ENCODE results near the gene B4GAT1.
"Not testable (repeated sequence)": the region's sequence is repeated elsewhere in the genome, so short reads cannot be mapped to it uniquely, and the experiment has no call there.

Gene B4GAT1

GRCh38 chr11:66363805-66364535 is 16.5 kb upstream of the B4GAT1 start:
- in situ Hi-C loops (cut with HindIII; ENCODE audit: low sequenced_read_pairs) = no loop called here

- in situ Hi-C loops (cut with HindIII; ENCODE audit: low sequenced_read_pairs) = no loop called here
These were observed 15.8 kb upstream of the B4GAT1 start for GRCh38 chr11:66363187-66363601.

- in situ Hi-C loops (cut with HindIII; ENCODE audit: low sequenced_read_pairs) = no loop called here
These were observed 15.2 kb upstream of the B4GAT1 start for GRCh38 chr11:66362481-66363147.

- in situ Hi-C loops (cut with HindIII; ENCODE audit: low sequenced_read_pairs) = no loop called here
These were observed 14.1 kb upstream of the B4GAT1 start for GRCh38 chr11:66361502-66361941.

- in situ Hi-C loops (cut with HindIII; ENCODE audit: low sequenced_read_pairs) = no loop called here
These were observed 13.1 kb upstream of the B4GAT1 start for GRCh38 chr11:66360406-66361073.

GRCh38 chr11:66359662-66360087 is 12.2 kb upstream of the B4GAT1 start:
- in situ Hi-C loops (cut with HindIII; ENCODE audit: low sequenced_read_pairs) = no loop called here

- in situ Hi-C loops (cut with HindIII; ENCODE audit: low sequenced_read_pairs) = not testable (repeated sequence)
These were observed 3.3 kb upstream of the B4GAT1 start for GRCh38 chr11:66350560-66351235.

GRCh38 chr11:66349084-66349386 is 1.6 kb upstream of the B4GAT1 start:
- in situ Hi-C loops (cut with HindIII; ENCODE audit: low sequenced_read_pairs) = no loop called here

- in situ Hi-C loops (cut with HindIII; ENCODE audit: low sequenced_read_pairs) = no loop called here
These were observed 679 bp downstream of the B4GAT1 start for GRCh38 chr11:66346476-66347424.

- in situ Hi-C loops (cut with HindIII; ENCODE audit: low sequenced_read_pairs) = no loop called here
These were observed 2.1 kb downstream of the B4GAT1 start for GRCh38 chr11:66345316-66345649.

- in situ Hi-C loops (cut with HindIII; ENCODE audit: low sequenced_read_pairs) = no loop called here
These were observed 2.7 kb downstream of the B4GAT1 start, which contains the start of gene BRMS1 for GRCh38 chr11:66344550-66345315. TSS of gene BRMS1 (minus strand) at chr11:66345104. CDS start at chr11:66342234, 2,870 bp downstream.

- in situ Hi-C loops (cut with HindIII; ENCODE audit: low sequenced_read_pairs) = no loop called here
These were observed 4.3 kb downstream of the B4GAT1 start for GRCh38 chr11:66343176-66343575.

- in situ Hi-C loops (cut with HindIII; ENCODE audit: low sequenced_read_pairs) = no loop called here
These were observed 5.8 kb downstream of the B4GAT1 start for GRCh38 chr11:66341502-66342126.

GRCh38 chr11:66340596-66341501 is 6.6 kb downstream of the B4GAT1 start:
- in situ Hi-C loops (cut with HindIII; ENCODE audit: low sequenced_read_pairs) = no loop called here

GRCh38 chr11:66339686-66340483 is 7.5 kb downstream of the B4GAT1 start:
- in situ Hi-C loops (cut with HindIII; ENCODE audit: low sequenced_read_pairs) = no loop called here

GRCh38 chr11:66339162-66339675 is 8.2 kb downstream of the B4GAT1 start:
- in situ Hi-C loops (cut with HindIII; ENCODE audit: low sequenced_read_pairs) = no loop called here

All from endothelial cell of hepatic sinusoid (primary cell).